IPS-NIHi7 (cell line): ENCODE results near the gene MFSD12.

Experiments
- DNase-seq: peaks from one replicate; pipeline ENCODE4 v3.0.0; 2012; ENCODE audit warnings: mixed read lengths; ENCODE audit errors: extremely low spot score

Gene MFSD12

DNA sequence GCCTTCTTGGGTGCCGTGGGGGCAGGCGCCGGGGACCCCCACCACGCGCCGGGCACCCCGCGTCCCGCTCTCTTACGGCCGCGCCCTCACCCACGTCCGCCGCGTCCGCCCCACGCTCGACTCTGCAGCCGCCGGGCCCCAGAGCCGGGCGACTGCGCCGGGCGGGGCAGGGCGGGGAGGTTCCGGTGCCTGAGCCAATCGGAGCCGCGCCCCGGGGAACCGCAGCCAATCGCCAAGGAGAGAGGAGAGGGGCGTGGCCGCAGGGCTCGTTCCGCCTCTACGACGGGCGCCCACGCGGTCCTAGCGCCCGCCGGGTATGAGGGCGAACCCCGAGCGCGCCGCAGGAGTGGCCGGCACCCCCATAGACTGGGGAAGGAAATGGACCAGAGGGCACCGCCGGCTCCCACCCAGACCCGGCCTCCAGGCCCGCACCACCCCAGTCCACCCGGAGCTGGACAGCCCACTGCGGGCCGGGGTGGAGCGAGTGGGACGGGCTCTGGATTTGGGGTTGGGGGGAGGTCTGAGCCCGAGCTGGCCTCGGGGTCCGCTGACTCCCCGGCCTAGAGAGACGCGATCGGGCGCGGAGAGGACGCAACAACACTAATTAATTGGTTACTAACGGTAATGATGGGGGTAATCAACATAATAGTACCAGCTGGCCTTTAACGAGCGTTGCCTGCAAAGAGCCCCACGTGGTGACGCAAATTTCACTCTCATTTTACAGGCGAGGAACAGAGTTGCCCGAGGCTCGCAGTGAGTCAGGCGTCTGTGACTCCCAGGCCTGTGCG, at the start of gene MFSD12:
MFSD12 (minus strand) TSS at position 126 of the 788 bp plus-strand sequence. CDS start 183 bp downstream, outside the sequence.
- peak; percentile 100 for DNase-seq

DNA sequence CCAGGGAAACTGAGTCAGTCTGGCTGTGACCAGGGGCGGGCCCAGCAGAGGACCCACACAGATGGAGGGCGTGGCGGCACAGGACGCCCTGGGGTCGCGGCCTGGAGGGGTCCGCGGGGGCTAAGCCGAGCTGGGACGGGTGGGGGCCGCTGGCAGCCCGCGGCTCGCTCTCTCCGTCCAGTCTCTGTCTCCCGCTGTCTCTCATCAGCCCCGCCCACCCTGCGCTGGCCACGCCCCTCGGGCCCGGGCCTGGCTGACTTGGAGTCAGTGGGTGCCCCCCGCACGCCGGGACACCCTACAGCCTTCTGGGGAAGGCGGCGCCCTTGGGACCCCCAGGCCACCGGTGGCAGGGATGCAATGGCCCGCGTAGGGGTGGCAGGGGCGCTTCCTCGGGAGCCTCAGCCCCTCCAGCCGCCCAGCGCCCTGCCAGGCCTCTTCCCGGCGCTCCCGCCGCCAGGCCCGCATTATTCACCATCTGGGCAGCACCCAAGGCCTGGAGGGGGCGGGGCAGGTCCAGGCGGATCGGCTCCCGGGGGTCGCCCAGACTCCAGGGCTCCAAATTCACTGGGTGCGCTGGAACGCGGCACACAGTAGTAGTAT, 49.4 kb upstream of the MFSD12 start, which contains the start of gene TBXA2R:
TBXA2R (minus strand) TSS at position 186 of the 600 bp plus-strand sequence. CDS start 6,241 bp downstream, outside the sequence.
- DNase-seq, result peak; percentile 84

DNA sequence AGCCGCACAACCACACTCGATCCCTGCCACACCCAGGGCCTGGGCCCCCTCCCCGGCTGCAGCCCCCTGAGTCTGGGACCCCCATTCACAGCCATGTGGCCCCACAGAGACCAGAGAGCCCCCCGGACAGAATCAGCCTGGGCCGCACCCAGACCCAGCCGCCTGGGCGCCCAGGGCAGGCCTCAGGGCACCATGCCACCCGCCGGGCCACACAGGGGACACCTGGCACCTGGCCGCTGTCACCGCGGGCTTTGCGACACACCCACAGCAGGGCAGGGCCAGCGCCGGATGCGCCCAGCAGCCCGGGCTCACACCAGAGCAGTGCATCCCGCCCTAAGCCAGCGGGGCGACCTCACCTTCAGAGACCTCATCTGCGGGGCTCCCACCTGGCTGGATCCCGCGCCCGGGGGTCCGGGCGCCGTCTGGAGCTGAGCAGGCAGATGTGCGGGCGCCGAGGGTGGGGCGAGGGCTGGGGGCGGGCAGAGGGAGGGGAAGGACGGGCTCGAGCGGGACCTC, 48.8 kb upstream of the MFSD12 start:
- DNase-seq, result peak; percentile 58

DNA sequence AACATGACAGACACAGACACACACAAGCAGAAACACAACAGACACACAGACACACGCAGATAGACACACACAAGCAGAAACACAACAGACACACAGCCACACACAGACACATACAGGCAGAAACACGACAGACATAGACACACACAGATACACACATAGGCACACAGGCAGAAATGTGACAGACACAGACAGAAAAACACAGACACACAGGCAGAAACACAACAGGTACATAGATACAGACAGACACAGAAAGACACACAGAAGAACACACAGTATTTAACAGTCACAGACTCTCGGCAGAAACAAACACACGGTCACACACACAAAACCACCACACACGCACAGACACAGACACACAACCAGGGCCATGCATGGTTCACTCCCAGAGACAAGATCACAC, 48.4 kb upstream of the MFSD12 start:
- no peak for DNase-seq

DNA sequence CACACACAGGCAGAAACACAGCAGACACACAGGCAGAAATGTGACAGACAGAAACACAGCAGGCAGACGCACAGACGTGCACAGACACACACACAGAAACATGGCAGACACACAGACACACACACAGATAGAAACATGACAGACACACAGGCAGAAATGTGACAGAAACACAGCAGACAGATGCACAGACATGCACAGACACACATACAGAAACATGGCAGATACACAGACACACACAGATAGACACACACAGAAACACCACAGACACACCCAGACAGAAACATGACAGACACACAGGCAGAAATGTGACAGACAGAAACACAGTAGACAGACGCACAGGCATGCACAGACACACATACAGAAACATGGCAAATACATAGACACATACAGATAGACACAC, 48.0 kb upstream of the MFSD12 start:
- no peak for DNase-seq

DNA sequence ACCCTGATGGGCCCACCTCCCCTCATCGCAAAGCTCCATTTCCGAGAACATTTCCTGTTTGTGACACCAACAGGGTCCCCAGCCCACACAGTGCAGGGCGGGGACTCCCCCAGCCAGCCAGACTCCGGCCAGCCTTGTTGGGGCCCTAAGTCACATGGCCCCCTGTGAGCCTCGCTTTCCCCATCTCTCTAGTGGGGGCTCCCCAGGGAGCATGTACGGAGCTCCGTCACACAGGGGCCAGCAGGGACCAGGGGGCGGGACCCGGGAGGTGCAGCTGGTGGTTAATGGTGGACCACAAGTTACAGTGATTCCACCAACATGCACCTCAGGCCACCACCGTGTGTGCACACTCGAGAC, 47.6 kb upstream of the MFSD12 start:
- no peak for DNase-seq

DNA sequence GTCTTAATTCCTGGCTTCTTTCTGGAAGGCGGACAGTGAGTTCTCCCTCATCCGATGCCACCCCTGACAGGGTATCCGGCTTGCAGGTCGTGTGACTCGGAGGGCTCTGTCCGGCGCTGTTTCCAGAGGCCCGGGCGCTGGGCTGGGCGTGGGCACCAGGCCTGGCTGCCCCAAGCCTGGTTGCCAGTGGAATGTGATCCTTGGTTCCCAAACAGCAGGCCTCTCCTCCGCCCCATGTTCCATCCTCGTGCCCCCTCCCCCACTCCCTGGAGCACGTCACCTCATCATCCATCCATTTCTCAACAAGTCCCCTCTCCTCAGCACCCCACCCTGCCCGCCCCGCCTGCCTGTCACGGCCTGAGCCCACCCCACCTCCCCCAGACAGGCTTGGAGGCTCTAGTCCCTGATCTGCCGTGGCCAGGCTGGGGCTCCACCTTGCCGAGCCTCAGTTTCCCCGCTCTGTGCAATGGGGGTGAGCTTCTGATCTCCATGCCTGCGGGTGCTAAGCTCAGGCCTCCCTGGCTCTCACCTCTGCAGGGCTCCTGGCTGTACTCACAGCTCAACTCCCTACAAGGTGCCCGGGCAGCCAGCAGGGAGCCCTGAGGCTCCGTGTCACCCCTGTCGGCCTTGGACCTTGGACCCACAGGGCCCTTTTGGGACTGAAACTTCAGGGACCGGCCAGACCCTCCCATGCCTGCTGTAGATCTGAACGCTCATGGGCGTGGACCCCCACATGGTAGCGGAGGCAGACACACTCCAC, 47.0 kb upstream of the MFSD12 start:
- no peak for DNase-seq

DNA sequence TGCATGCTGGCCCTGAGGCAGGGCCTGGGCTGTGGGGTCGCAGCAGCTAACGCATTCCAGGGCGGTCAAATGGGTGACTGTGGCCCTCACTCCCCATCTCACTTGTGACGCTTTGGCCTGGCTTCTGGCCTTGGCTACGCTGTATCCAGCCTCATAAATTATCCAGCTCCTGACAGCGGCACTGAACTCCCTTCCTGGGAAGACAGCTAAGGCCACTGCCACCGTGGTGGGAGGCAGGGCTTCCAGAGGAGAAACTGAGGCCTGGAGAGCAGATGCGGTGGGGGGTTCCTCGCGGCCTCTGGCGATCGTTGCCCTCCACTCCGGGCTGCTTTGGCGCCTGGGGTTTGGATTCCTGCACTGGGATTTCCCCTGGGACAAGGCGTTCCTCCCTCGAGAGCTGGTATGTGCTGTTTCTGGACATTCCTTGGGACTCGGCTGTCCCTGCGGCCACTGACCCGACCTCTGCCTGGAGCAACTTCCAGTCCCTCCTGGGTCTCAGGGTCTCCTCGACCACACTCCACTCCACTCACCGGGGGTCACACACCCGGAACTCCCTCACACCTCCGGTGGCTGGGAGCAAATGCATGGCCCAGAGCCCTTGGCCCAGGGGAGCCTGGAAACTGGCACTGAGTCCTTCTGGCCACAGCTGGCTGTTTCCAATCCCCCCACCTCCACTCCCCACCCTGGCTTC, 45.9 kb upstream of the MFSD12 start:
- DNase-seq, result no peak

DNA sequence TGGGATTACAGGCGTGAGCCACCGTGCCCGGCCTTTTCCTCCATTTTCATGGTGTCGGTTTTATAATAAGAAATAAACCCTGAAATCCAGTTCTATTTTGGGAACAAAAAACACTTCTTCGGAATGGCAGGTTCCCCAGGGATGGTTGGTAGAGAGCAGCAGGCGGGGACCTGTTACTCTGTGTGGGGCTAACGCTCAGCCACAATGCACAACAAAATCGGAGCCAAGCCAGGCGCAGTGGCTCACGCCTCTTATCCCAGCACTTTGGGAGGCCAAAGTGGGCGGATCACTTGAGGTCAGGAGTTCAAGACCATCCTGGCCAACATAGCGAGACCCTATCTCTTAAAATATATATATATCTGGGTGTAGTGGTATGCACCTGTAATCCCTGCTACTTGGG, 43.6 kb upstream of the MFSD12 start:
- DNase-seq, result no peak

DNA sequence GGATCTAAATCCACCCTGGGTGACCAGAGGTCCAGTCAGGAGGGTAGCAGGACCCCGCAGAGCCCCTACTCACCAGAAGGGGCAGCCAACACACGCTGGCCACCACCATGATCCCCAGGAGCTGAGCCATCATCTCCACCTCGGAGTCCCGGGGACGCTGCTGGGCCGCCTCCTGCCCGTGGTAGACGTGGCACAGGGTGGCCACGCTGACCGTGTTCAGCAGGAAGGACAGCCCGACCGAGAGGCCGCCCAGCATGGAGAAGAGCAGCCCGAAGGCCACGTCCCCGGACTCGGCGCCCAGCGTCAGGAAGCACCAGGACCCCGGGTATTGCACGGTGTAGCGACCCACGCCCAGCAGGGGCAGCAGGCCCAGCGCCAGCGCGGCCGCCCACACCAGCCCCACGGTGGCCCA, 42.4 kb upstream of the MFSD12 start:
- DNase-seq, result peak; percentile 83

DNA sequence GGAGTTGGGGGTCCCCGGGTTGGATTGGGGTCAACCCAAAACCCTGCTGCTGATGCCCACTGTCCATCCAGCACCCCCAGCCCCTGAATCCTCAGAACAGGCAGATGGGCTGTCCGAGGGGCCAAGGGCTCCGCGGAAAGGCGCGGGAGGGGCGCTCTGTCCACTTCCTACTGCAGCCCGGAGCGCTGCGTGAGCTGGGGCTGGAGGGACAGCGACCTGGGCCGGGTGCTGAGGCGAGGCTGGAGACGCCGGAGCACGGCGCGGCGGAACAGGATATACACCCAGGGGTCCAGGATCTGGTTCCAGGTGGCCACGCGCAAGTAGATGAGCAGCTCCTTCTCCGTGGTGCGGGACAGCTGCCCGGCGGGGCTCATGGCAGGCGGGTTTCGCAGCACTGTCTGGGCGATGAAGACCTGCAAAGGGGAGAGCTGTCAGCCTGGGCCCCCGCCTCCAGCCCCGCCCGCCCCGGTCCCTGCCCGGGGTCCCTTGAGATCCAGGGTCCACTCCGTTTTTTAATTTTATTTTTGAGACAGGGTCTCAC, 38.2 kb upstream of the MFSD12 start:
- DNase-seq, result no peak

DNA sequence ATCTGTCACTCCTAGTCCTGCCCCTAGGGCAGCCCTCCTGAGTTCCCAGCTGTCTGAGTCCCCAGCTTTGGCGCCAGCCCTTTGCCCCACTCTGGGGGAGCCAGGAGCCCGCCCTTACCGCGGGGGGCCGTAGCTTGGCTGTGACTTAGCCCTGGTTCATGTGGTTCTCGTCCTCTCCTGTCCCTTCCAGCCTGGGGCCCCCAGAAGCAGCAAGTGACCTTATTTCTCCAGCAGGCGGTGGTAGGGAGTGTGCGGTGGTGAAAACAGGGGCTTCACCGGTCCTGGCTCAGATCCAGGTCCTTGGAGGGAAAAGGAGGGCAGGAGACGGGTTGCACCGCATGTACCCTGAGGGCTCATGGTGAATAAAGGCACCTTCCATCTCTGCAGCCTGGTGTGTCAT, 35.8 kb upstream of the MFSD12 start:
- DNase-seq, result peak; percentile 71

DNA sequence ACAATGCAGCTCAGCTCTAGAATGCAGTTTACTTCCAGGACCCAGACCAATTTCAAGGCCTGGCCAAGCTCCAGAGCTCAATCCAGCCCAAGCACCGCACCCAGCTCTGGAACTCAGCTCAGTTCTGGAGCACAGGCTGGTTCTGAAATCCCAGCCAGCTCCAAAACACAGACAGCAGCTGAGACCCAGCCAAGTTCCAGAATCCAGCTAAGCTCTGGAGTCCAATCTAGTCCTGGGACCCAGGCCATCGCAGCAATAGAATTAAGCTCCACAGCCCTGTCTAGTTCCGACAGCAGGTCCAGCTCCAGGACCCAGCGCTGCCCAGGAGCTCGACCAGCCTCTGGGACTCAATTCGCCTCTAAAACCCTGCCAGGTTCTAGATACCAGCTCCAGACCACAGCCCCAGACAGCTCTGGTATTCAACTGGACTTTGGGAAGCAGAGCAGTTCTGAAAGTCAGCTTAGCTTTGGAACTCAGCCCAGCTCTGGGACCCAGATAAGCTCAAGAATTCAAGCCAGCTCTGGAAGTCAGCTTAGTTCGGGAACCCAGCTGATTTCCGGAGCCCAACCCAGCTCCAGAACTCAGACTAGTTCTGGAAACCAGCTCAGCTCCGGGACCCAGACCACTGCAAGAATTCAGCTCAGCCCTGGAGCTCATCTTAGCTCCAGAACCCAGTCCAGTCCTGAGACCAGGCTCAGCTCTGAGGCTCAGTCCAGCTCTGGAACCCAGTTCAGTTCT, 34.7 kb upstream of the MFSD12 start:
- DNase-seq, result no peak

DNA sequence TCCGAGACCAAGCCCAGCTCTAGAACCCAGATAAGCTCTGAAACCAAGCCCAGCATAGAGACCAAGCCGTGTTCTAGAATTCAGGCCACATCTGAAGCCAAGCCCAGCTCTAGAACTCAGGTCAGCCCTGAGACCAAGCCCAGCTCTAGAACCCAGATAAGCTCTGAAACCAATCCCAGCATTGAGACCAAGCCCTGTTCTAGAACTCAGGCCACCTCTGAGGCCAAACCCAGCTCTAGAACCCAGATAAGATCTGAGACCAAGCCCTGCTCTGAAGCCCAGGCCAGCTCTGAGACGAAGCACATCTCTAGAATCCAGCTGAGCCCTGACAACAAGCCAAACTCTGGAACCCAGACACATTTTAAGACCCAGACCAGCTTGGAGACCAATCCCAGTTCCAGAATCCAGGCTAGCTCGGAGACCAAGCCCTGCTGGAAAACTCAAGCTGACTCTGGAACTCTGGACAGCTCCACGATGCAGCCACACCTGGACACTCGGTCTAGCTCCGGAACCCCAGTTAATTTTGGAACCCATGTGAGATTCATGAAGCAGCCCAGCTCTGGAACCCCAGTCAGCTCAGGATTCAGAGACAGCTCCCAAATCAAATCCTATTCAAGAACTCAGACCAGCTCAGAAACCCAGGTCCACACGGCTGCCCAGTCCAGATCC, 33.7 kb upstream of the MFSD12 start:
- no peak for DNase-seq

DNA sequence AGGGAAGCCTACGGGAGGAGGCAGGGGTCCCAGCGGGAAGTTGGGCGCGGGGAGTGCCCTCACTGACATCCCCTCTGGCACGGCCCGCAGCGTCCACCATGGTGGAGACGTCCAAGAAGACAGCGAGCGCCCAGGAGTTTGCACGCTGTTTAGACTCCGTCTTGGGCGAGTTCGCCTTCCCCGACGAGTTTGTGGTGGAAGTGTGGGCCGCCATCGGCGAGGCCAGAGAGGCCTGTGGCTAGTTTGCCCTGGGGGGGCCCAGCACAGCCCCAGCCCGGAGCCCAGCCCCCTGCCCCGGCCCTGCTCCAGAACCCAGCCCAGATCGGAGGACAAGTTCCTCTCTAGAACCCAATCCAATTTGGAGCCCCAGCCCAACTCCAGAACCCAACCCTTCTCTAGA, 32.6 kb upstream of the MFSD12 start:
- no peak for DNase-seq

DNA sequence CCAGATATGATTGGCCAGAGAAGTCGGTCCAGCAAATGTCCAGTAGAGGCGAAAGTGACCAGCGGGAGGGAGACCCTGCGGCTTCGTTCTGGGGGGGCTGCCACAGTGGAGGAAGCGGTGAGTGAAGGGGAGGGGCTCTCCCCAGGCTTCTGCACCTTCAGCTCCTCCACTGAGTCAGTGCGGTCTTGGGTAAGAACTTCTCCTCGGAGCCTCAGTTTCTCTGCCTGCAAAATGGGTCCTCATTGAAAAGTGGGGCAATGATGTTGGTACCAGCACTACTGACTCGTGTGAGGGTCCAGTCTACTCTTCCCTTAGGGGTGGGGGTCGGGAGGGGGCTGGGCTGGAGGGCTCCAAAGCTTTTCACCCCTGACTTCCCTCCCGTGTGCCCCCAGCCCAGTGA, 32.1 kb upstream of the MFSD12 start:
- no peak for DNase-seq

DNA sequence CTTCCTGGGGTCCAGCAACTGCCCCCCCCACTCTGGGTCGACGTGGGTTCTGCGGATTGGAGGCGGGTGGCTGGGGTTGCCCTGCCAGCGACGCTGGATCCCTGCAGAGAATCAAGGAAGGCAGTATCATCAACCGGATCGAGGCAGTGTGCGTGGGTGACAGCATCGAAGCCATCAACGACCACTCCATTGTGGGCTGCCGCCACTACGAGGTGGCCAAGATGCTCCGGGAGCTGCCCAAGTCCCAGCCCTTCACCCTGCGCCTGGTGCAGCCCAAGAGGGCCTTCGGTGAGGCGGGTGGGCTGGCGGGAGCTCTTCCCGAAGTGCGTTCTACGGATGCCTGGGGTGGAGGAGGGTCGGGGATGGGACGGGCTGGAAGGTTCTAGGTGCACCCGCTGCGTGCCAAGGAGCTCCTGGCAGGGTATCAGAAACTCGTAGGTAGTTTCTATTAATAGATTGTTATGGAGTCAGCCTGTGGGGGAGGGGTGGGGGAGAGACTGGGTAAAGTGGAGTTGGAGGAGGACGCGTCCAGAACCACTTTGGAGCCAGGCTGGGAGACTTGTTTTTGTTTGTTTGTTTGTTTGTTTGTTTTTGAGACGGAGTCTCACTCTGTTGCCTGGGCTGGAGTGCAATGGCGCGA, 29.4 kb upstream of the MFSD12 start:
- DNase-seq, result no peak

DNA sequence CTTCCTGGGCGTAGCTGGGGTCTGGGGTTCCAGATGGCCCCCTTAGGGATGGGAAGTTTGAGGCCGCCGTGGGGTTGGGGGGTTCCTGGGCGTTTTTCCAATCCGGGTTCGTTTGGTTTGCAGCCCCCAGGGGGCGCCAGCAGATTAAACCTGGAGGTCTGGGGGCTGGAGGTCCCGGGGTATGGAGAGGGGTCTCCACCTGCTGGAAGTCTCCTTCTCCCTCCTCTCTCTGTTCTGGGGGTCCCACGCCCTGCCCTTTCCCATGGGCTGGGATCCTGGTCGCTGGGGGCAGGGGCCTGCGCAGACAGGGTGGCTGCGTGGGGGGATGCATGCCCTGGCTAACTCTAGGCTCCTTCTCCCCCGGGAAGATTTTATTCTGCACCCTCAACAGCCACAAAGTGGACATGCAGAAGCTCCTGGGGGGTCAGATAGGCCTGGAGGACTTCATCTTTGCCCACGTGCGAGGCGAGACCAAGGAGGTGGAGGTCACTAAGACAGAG, 28.8 kb upstream of the MFSD12 start:
- peak; percentile 80 for DNase-seq

DNA sequence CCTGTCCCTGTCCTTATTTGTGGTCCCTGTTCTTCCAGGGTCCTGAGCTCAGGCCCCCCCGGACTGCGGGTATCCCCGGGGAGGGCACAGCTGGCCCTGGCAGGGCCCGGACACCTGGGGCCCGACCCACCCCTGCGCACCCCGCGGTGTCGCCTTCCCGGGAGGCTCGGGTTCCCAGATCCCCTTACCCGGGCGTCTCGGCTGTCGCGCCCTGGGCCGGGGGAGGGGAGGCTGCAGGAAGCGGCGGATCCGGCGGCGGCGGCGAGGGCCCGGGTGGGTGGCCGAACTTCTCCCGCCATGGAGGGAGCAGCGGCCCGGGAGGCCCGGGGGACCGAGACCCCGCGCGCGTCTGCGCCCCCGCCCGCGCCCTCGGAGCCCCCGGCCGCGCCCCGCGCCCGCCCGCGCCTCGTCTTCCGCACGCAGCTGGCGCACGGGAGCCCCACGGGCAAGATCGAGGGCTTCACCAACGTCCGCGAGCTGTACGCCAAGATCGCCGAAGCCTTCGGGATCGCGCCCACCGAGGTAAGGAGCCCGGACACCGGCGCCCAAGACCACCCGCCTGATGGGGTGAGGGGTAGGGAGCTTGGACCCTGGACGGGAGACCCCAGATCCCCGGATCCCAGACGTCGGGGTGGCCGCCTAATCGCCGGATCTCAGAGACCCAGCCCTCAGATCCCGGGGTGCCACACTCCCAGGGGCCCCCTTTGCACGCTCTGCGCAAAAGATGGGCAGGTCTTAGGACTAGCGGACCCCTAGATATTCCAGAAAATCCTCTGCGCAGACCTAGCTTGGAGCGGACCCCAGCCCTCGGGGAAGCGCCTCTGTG, 28.1 kb upstream of the MFSD12 start, which contains the start of gene GIPC3:
GIPC3 (plus strand) TSS at position 178 of the 826 bp plus-strand sequence; CDS start at position 298, 120 bp downstream.
- no peak for DNase-seq
